ENCODE data around the gene NLRC3.

Gene NLRC3

DNA sequence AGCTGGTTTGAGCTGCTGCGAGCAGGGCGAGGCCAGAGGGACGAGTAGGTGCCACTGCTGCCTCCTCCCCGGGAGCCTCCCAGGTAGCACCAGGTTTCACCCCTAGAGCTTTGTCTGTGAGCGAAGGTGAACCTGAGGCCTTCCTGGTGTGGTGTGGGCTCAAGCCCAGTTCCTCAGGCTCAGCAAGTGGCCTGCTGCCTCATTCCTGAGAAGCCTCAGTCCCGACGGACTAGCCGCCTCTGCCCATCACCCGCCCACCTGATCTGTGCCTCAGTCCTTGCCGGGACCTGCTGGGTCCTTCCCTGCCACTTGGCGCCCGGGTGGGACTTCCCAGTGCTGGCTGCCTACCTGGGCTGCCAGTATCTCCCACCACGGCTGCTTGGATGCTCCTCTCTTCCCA lies 1.7 kb downstream of the NLRC3 start:
- H3K36me3 Mint-ChIP-seq: peaks cover 62% of the 10 kb centered on the region

DNA sequence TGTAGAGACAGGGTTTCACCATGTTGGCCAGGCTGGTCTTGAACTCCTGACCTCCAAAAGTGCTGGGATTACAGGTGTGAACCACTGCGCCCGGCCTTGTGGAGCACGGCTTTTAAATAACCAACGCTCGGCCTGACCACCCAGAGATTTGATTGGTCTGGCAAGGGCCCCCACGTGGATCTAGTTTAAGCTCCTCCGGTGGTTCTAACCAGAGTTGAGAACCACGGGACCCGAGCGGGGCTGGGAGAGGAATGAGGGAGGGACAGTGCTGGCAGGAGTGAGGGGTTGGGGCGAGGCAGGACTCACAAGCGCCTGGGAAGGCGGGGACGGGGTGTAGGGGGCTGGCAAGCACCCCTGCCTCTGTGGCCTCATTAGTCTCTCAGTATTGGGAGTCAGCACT lies 3.0 kb downstream of the NLRC3 start:
- Mint-ChIP-seq H3K27ac (peak overlapping the region; percentile 98), H3K9me3 (peaks cover 9% of the 10 kb centered on the region), H3K36me3 (peaks cover 70% of the 10 kb centered on the region), H3K4me3 (peak overlapping the region; percentile 99), H3K4me1 (peaks cover 47% of the 10 kb centered on the region)
- no peak for DNase-seq (ENCODE audit: low spot score in 2 of 2)
- no peak for ATAC-seq

More for the DNA sequence above, 1.7 kb downstream of the NLRC3 start:
- ATAC-seq: no peak
- Mint-ChIP-seq H3K27ac (peak overlapping the region; percentile 98), H3K9me3 (peaks cover 6% of the 10 kb centered on the region), H3K4me3 (peak overlapping the region; percentile 99), H3K4me1 (peaks cover 60% of the 10 kb centered on the region)
- peak in 1 of 2 donors; percentile 54 for DNase-seq (ENCODE audit: low spot score in 2 of 2)

DNA sequence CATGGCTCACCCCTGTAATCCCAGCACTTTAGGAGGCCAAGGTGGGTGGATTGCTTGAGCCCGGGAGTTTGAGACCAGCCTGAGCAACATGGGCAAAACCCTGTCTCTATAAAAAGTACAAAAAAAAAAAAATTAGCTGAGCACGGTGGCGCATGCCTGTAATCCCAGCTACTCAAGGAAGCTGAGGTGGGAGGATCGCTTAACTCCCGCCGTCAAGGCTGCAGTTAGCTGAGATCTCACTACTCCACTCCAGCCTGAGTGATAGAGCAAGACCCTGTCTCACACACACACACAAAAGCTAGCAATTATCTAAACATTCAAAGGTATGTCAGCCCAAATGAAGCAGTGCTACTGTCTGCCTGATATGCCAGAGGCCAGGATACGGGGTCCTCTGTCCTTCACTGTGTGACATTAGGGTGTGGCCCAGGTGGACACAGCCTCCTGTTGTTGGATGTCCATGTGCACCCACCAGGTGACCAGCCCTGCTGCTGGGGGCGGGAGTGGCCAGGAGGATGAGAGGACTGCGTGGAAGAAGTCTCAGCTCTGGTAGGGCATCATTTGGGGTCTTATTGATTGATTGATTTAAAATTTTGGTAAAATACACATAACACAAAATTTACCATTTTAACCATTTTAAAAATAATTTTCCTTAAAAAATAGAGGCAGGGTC lies 3.9 kb downstream of the NLRC3 start:
- Mint-ChIP-seq H3K9me3 (peaks cover 9% of the 10 kb centered on the region), H3K4me1 (peaks cover 38% of the 10 kb centered on the region), H3K27ac (peak overlapping the region; percentile 68), H3K4me3 (no peak overlapping the region), H3K36me3 (peaks cover 73% of the 10 kb centered on the region)
- DNase-seq (ENCODE audit: low spot score in 2 of 2) (no peak), ATAC-seq (no peak)

DNA sequence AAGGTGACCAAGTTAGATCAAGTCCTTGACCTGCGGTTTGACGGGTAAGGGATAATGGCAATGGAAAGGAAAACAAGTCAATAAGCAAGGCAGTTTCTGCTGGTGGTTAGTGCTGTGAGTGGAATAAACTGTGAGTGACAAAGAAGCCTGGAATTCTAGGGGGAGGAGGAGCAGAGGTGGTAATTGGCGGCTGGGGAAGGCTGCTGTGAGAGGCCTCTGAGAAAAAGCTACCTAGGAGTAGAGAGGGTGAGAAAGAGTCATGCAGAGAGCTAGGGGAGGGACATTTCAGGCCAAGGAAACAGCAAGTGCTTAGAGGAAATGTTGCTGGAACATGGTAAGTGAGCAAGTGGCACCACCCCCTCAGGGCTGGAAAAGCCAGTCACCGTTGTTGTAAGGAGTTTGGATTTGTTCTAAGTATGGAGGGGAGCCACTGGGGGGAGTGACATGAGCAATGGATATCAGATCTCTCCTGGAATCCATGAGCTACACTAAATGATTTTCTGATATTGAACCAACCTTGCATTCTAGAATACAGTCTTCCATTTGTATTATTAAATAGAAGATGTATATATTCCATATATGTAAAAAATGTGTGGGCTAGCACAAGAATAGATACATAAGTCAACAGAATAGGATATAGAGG lies 6.7 kb downstream of the NLRC3 start:
- H3K27ac Mint-ChIP-seq: peak overlapping the region; percentile 23
- H3K4me3 Mint-ChIP-seq: no peak overlapping the region
- DNase-seq (ENCODE audit: low spot score in 2 of 2): no peak
- H3K36me3 Mint-ChIP-seq: peaks cover 83% of the 10 kb centered on the region
- no peak for ATAC-seq
- H3K4me1 Mint-ChIP-seq: peaks cover 12% of the 10 kb centered on the region
- peaks cover 9% of the 10 kb centered on the region for H3K9me3 Mint-ChIP-seq

DNA sequence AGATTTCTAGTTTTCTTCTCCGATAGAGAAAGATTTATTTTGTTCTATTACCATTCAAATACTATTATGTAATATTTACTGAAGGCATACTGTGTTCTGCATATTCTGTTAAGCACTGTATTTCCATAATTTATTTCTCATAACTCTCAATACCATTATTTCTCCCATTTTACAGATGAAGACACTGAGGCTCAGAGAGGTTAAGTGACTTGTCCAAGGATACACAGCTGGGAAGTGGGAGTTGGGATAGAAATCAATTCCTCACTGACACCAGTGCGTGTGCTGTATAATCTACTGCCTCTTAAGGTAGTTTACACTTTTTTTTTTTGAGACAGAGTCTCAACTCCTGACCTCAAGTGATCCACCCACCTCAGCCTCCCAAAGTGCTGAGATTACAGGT lies 7.4 kb downstream of the NLRC3 start:
- ATAC-seq (no peak), DNase-seq (ENCODE audit: low spot score in 2 of 2) (no peak)
- peaks cover 5% of the 10 kb centered on the region for H3K4me1 Mint-ChIP-seq
- peak overlapping the region; percentile 23 for H3K27ac Mint-ChIP-seq
- peaks cover 9% of the 10 kb centered on the region for H3K9me3 Mint-ChIP-seq
- peaks cover 89% of the 10 kb centered on the region for H3K36me3 Mint-ChIP-seq
- no peak overlapping the region for H3K4me3 Mint-ChIP-seq

DNA sequence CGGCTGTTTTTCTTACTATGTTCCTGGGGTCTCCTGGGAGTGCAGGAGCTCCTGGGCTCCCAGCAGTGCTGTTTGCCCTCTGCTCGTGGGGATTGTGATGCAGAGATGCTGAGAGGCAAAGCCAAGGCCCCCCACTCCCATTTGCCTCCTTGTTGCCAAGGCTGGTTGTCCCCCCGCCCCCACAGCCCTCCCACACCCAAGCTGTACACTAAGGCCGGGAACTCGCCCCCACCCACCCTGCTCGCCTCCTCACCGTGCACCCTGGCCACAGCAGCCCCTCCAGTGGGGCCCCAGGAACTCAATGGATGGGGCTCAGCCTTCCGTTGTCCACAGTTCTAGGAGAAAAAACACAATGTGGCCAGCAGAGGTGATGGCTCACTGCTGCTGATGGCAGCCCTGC lies 10.2 kb downstream of the NLRC3 start:
- no peak for DNase-seq (ENCODE audit: low spot score in 2 of 2)
- no peak overlapping the region for H3K4me3 Mint-ChIP-seq
- ATAC-seq: no peak
- H3K27ac Mint-ChIP-seq: peak overlapping the region; percentile 61
- no peaks in the 10 kb centered on the region for H3K4me1 Mint-ChIP-seq
- H3K36me3 Mint-ChIP-seq: peaks cover 88% of the 10 kb centered on the region
- H3K9me3 Mint-ChIP-seq: peaks cover 9% of the 10 kb centered on the region

DNA sequence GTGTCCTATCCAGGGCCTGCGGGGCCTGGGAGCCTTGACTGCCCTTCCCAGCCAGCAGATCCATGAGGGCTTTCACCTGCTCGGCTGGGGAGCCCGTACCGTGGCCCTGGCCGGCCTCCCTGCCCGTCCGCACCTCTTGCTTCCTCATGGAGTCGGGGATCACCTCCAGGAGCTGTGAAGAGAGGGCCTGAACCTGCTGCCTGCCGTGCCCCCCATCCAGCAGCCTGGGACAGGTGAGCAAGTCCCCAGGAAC lies 12.4 kb downstream of the NLRC3 start:
- no peak overlapping the region for H3K4me3 Mint-ChIP-seq
- peak overlapping the region; percentile 61 for H3K27ac Mint-ChIP-seq
- peaks cover 83% of the 10 kb centered on the region for H3K36me3 Mint-ChIP-seq
- H3K4me1 Mint-ChIP-seq: no peaks in the 10 kb centered on the region
- no peaks in the 10 kb centered on the region for H3K9me3 Mint-ChIP-seq
- ATAC-seq (no peak), DNase-seq (ENCODE audit: low spot score in 2 of 2) (no peak)

DNA sequence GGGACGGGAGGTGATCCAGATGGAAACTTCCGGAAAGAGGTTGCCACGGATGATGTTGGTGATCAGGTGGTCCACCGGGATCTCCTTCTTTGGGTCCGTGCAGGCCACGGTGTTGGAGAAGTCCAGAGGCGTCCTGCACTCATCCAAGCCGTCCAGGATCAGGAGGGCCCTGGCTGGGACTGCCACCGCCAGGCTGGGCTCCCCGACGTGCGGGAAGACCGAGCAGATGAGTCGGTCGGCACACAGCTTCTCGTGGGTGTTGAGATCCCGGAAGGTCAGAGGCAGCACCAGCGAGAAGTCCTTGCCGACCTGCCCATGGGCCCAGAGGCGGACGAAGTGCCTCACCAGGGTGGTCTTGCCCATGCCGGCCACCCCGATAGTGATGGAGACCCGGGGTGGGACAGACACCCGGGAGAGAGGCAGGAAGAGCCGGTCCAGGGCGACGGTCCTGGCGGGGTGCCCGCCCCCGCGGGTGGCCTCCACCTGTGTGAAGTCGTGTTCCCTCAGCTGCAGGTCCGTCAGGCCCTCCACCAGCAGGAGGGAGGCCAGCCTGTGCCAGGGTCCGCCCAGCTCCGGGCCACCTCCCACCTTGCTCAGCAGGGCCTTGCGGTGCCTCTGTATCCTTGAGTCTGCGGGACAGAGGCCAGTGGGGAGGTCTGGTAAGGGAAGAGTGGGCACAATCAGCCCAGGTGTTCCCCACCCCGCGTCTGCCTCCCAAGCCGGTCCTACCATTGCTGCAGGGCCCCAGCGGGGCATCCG lies 12.9 kb downstream of the NLRC3 start:
- ATAC-seq (no peak), DNase-seq (ENCODE audit: low spot score in 2 of 2) (no peak)

DNA sequence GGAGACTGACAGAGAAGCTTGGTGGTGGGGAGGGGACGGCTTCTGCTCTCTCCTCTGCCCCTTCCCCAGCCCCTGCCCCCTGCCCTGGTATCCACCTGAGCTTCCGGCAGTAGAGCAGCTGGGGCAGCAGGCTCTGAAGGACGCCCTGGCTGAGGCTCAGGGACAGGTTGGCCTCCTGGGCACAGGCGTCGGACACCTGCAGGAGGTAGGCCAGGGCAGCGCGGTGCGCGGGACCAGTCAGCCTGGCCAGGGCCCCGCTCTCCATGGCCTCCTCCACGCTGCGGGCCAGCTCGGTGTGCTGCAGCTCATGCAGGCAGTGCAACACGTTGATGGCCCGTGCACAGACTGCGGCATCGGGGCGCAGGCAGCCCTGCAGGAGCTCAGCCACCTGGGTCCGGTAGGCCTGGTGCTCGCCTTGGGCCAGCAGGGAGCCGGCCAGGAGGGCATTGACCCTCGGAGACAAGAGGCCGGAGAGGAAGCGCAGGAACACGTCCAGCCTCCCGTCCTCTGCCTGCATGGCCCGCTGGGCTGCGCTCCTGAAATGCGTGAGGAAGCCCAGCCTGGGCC lies 14.2 kb downstream of the NLRC3 start:
- ATAC-seq: peak; percentile 24
- no peak for DNase-seq (ENCODE audit: low spot score in 2 of 2)
- H3K4me1 Mint-ChIP-seq: no peaks in the 10 kb centered on the region
- H3K4me3 Mint-ChIP-seq: no peak overlapping the region
- H3K9me3 Mint-ChIP-seq: no peaks in the 10 kb centered on the region
- peaks cover 90% of the 10 kb centered on the region for H3K36me3 Mint-ChIP-seq
- H3K27ac Mint-ChIP-seq: no peak overlapping the region

More for the DNA sequence above, 12.9 kb downstream of the NLRC3 start:
- Mint-ChIP-seq H3K4me1 (no peaks in the 10 kb centered on the region), H3K4me3 (no peak overlapping the region), H3K27ac (no peak overlapping the region), H3K36me3 (peaks cover 87% of the 10 kb centered on the region), H3K9me3 (no peaks in the 10 kb centered on the region)

DNA sequence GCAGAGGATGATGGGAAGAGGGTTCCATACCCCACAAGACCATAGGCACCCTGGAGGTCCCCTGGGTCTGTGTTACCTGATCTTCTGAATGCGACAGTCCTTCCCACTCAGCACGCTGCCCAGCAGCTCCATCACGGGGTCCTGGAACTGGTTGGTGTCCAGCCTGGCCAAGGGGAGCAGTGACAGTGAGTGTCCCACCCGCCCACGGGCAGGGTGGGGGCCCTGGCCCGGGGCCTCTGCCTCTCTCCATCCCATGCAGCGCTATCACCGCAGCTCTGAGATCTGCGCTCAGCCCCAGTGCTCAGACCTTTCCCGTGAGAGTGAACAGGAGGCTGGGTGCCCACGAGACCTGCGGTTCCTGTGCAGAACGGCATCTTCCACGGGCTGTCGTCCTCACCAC lies 15.6 kb downstream of the NLRC3 start:
- H3K27ac Mint-ChIP-seq: peak overlapping the region; percentile 40
- DNase-seq (ENCODE audit: low spot score in 2 of 2) (no peak), ATAC-seq (no peak)
- no peaks in the 10 kb centered on the region for H3K4me1 Mint-ChIP-seq
- no peak overlapping the region for H3K4me3 Mint-ChIP-seq
- H3K9me3 Mint-ChIP-seq: no peaks in the 10 kb centered on the region
- peaks cover 90% of the 10 kb centered on the region for H3K36me3 Mint-ChIP-seq

DNA sequence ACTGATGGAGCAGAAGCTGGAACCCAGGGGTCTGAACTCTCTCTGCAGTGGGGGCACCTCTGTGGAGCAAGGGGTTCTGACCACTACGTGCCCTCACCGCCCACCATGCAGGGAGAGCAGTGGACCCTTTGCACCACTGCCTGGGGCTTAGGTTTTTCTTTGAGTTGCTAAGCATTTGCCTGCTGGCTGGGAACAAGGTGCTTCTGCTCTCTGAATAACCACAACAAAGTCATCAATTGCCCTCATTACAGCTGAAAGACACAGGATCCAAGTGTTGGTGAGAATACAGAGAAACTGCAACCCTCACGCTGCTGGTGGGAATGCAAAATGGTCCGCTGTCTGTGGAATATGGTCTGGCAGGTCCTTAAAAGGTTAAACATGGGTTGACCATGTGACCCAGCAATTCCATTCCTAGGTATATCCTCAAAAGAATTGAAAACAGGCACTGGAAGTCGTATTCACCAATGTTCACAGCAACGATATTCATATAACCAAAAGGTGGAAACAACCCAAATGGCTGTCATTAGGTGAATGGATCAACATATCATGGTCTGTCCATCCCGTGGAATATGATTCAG lies 22.8 kb downstream of the NLRC3 start:
- H3K4me3 Mint-ChIP-seq: no peak overlapping the region
- peak overlapping the region; percentile 40 for H3K27ac Mint-ChIP-seq
- ATAC-seq (no peak), DNase-seq (ENCODE audit: low spot score in 2 of 2) (no peak)
- H3K36me3 Mint-ChIP-seq: peaks cover 100% of the 10 kb centered on the region
- H3K9me3 Mint-ChIP-seq: peaks cover 4% of the 10 kb centered on the region
- peaks cover 10% of the 10 kb centered on the region for H3K4me1 Mint-ChIP-seq

DNA sequence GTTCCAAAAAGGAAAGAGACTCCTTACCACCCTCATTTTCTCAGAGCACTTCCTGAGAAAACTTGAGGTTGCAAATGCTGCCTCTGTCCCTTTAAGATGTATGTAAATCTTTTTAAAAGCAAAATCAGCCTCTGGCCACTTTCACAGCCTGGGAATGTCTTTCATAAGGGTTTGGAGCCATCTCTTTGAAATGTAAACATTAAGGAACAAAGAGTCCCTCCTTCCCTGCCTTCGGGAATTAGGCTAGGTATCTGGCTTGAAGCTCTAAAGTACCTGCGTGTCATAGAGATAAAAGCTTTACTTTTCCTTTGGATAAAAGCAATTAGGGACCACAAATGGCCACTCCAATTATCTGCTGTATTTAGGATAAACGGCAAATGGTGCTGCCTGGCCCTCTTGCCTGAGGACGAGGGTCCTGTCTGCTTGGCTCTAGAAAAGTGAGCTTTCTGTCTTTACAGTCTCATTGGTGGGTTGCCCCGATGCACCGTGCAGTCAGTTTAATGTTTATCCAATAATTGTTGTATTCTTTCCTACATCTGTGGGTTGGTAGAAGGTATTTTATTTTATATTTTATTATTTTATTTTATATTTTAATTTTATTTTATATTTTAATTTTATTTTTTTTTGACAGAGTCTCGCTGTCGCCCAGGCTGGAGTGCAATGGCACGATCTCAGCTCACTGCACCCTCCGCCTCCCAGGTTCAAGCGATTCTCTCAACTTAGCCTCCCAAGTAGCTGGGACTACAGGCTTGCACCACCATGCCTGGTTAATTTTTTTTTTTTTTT lies 23.9 kb downstream of the NLRC3 start:
- Mint-ChIP-seq H3K4me3 (no peak overlapping the region), H3K36me3 (peaks cover 100% of the 10 kb centered on the region), H3K27ac (peak overlapping the region; percentile 40), H3K4me1 (peaks cover 10% of the 10 kb centered on the region), H3K9me3 (peaks cover 4% of the 10 kb centered on the region)
- ATAC-seq: no peak
- no peak for DNase-seq (ENCODE audit: low spot score in 2 of 2)

DNA sequence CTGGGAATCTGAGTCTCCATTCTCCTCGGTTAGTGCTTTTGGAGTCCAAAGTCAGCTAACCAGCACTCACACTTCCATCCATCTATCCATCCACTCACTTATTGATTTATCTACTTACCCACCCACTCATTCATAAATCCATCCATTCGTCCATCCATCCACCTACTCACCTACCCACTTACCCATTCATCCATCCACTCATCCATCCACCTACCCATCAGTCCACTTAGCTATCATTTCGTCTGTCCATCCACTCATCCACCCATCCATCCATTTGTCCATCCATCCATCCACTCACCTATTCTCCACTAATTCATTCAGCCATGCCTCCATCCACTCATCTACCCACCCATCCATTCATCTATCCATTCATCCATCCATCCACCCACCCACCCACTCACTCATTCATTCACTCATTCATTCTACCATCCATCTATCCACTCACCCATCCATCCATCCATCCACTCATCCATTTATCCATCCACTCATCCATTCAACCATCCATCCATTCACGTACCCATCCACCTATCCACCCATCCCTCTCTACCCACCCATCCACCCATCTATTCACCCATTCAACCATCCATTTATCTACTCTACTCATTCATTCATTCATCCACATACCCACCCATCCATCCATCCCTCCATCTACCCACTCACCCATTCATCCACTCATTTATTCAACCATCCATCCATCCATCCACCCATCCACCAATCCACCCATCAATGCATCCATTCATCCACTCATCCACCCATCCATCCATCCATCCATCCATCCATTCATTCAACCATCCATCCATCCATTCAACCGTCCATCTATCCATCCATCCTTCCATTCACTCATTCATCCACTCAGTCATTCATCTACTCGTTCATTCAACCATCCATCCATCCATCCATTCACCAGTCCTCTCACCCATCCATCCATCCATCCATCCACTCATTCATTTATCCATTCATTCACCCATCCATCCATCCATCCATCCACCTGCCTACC lies 26.1 kb downstream of the NLRC3 start:
- Mint-ChIP-seq H3K4me1 (peaks cover 15% of the 10 kb centered on the region), H3K36me3 (peaks cover 95% of the 10 kb centered on the region), H3K4me3 (no peak overlapping the region), H3K27ac (peak overlapping the region; percentile 32), H3K9me3 (peaks cover 4% of the 10 kb centered on the region)
- no peak for ATAC-seq
- DNase-seq (ENCODE audit: low spot score in 2 of 2): no peak

DNA sequence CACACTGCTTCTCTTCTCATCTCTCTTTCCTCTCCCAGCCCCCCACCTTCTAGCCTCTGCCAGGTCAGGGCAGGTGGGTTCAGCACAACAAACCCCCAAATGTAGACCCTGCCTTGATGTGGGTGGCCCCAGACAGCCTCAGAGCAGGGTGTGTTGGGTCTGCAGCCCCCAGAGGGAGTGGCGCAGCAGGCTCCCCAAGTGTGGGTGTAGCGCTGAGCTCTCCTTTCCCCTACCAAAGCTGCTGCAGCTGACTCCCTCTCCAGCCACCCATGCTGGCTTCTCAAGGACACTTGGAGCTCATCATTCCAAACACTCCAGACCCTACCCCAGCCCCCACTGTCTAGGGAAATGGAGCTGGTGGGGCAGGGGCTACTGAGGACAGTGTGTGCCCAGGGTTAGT lies 27.3 kb downstream of the NLRC3 start:
- Mint-ChIP-seq H3K4me1 (peaks cover 15% of the 10 kb centered on the region), H3K4me3 (no peak overlapping the region), H3K27ac (peak overlapping the region; percentile 81), H3K36me3 (peaks cover 90% of the 10 kb centered on the region), H3K9me3 (peaks cover 4% of the 10 kb centered on the region)
- DNase-seq (ENCODE audit: low spot score in 2 of 2) (no peak), ATAC-seq (no peak)

Measured in stimulated activated effector memory CD8-positive, alpha-beta T cell treated with anti-CD3 and anti-CD28 coated beads, Interleukin-12 subunit alpha, Interleukin-12 subunit beta, amount 100 ng/mL, for 72 hours (primary cell).